AG09319 (cell line): ENCODE results near the gene DOCK3.
"Not testable (repeated sequence)": the region's sequence is repeated elsewhere in the genome, so short reads cannot be mapped to it uniquely, and the experiment has no call there.

ENCODE experiments used
- DNase-seq: peaks from one replicate; pipeline ENCODE4 v3.0.0-alpha.2; 2010; ENCODE audit warnings: low read depth; ENCODE audit errors: extremely low read depth
- CTCF ChIP-seq: IDR thresholded peaks from 2 replicates; pipeline ENCODE4 v1.5.1; 2011; ENCODE audit warnings: low read depth, mild to moderate bottlenecking, inconsistent platforms, low read length, moderate library complexity

The DOCK3 gene

GRCh38 chr3:50912746-50913145 is 238.0 kb downstream of the DOCK3 start:
- TF ChIP-seq CTCF: no peak
- DNase-seq: no peak

- no peak for DNase-seq
- TF ChIP-seq CTCF: no peak
Observed at GRCh38 chr3:50913260-50913659, 238.5 kb downstream of the DOCK3 start.

- DNase-seq: not testable (repeated sequence)
Observed at GRCh38 chr3:50922071-50922470, 247.3 kb downstream of the DOCK3 start.

GRCh38 chr3:50923955-50924354 is 249.2 kb downstream of the DOCK3 start:
- no peak for TF ChIP-seq CTCF
- DNase-seq: no peak

- no peak for TF ChIP-seq CTCF
Observed at GRCh38 chr3:50924638-50925037, 249.9 kb downstream of the DOCK3 start.

GRCh38 chr3:50926868-50927267 is 252.1 kb downstream of the DOCK3 start:
- no peak for TF ChIP-seq CTCF
- DNase-seq: no peak

More at GRCh38 chr3:50924638-50925037, 249.9 kb downstream of the DOCK3 start:
- DNase-seq: no peak

- DNase-seq: no peak
- no peak for TF ChIP-seq CTCF
Observed at GRCh38 chr3:50930371-50931208, 255.9 kb downstream of the DOCK3 start.

GRCh38 chr3:50932918-50933317 is 258.2 kb downstream of the DOCK3 start:
- DNase-seq: not testable (repeated sequence)
